CD1c-positive myeloid dendritic cell (primary cell): ENCODE measurements around the gene CNTNAP3.
"Not testable (repeated sequence)": the region's sequence is repeated elsewhere in the genome, so short reads cannot be mapped to it uniquely, and the experiment has no call there.

ENCODE experiments used
- DNase-seq: peaks from one replicate; pipeline ENCODE4 v3.0.0-alpha.2; 2016; ENCODE audit errors: extremely low spot score

Gene CNTNAP3

GRCh38 chr9:39287980-39288379 lies at the start of gene CNTNAP3:
TSS of gene CNTNAP3 (minus strand) at chr9:39288167. CDS start at chr9:39288064, 103 bp downstream.
- not testable (repeated sequence) for DNase-seq

GRCh38 chr9:39279995-39280394 lies 8.0 kb downstream of the CNTNAP3 start:
- DNase-seq, result not testable (repeated sequence)

- DNase-seq, result not testable (repeated sequence)
These were observed 45.5 kb downstream of the CNTNAP3 start for GRCh38 chr9:39242513-39242912.

- DNase-seq, result not testable (repeated sequence)
These were observed 55.6 kb downstream of the CNTNAP3 start for GRCh38 chr9:39232130-39232991.

- DNase-seq, result not testable (repeated sequence)
These were observed 72.0 kb downstream of the CNTNAP3 start for GRCh38 chr9:39215976-39216375.

GRCh38 chr9:39209773-39210172 lies 78.2 kb downstream of the CNTNAP3 start:
- not testable (repeated sequence) for DNase-seq

- not testable (repeated sequence) for DNase-seq
These were observed 81.3 kb downstream of the CNTNAP3 start for GRCh38 chr9:39206643-39207042.

GRCh38 chr9:39205842-39206241 lies 82.1 kb downstream of the CNTNAP3 start:
- DNase-seq, result not testable (repeated sequence)

- DNase-seq, result not testable (repeated sequence)
These were observed 87.6 kb downstream of the CNTNAP3 start for GRCh38 chr9:39200412-39200811.

- DNase-seq, result not testable (repeated sequence)
These were observed 89.8 kb downstream of the CNTNAP3 start for GRCh38 chr9:39198000-39198709.

- DNase-seq, result not testable (repeated sequence)
These were observed 116.6 kb downstream of the CNTNAP3 start for GRCh38 chr9:39171370-39171769.

GRCh38 chr9:39157714-39158113 lies 130.3 kb downstream of the CNTNAP3 start:
- not testable (repeated sequence) for DNase-seq

GRCh38 chr9:39132826-39133552 lies 155.0 kb downstream of the CNTNAP3 start:
- not testable (repeated sequence) for DNase-seq

- DNase-seq, result not testable (repeated sequence)
These were observed 166.6 kb downstream of the CNTNAP3 start for GRCh38 chr9:39121401-39121800.

- DNase-seq, result not testable (repeated sequence)
These were observed 176.2 kb downstream of the CNTNAP3 start for GRCh38 chr9:39111746-39112145.

- DNase-seq, result no peak
These were observed 179.8 kb downstream of the CNTNAP3 start for GRCh38 chr9:39108145-39108544.

- DNase-seq, result not testable (repeated sequence)
These were observed 190.8 kb downstream of the CNTNAP3 start for GRCh38 chr9:39097208-39097607.

GRCh38 chr9:39085311-39085710 lies 202.7 kb downstream of the CNTNAP3 start:
- DNase-seq, result not testable (repeated sequence)

- DNase-seq, result not testable (repeated sequence)
These were observed 205.4 kb downstream of the CNTNAP3 start for GRCh38 chr9:39082574-39082973.

GRCh38 chr9:39080081-39080480 lies 207.9 kb downstream of the CNTNAP3 start:
- not testable (repeated sequence) for DNase-seq

GRCh38 chr9:39078621-39079256 lies 209.2 kb downstream of the CNTNAP3 start:
- not testable (repeated sequence) for DNase-seq
